Measurements from ENCODE around the gene RCOR3.

- no peak for TF ChIP-seq POLR2A (IDR thresholded peaks at IDR 0.05)
- TF ChIP-seq, protein P1, sequence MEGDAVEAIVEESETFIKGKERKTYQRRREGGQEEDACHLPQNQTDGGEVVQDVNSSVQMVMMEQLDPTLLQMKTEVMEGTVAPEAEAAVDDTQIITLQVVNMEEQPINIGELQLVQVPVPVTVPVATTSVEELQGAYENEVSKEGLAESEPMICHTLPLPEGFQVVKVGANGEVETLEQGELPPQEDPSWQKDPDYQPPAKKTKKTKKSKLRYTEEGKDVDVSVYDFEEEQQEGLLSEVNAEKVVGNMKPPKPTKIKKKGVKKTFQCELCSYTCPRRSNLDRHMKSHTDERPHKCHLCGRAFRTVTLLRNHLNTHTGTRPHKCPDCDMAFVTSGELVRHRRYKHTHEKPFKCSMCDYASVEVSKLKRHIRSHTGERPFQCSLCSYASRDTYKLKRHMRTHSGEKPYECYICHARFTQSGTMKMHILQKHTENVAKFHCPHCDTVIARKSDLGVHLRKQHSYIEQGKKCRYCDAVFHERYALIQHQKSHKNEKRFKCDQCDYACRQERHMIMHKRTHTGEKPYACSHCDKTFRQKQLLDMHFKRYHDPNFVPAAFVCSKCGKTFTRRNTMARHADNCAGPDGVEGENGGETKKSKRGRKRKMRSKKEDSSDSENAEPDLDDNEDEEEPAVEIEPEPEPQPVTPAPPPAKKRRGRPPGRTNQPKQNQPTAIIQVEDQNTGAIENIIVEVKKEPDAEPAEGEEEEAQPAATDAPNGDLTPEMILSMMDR (IDR thresholded peaks at IDR 0.05): no peak
These were observed 97.7 kb downstream of the RCOR3 start for GRCh38 chr1:211356723-211357407.
